CD4-positive, alpha-beta T cell (primary cell): ENCODE results near the gene DPEP3. TPM values are rescaled to one million over a fixed set of nuclear protein-coding genes. Genes with fewer than 3 reads are reported as not detected.
A peak's percentile ranks its signal among the peaks of the same experiment; 100 is the strongest.

Experiments
- ATAC-seq: fragments of 200-7000 bp; cut with Tn5 transposase; one replicate; pipeline ENCODE4 v1.10.0; 2022; ENCODE audit warnings: mild to moderate bottlenecking; ENCODE audit not compliant: poor library complexity
- CTCF ChIA-PET: fragments of 350-600 bp; sonication (Branson Sonifier 250); formaldehyde crosslinking; loops from one replicate; lab custom pipeline; 2021; ENCODE audit warnings: antibody characterized with exemption, inconsistent platforms; lab: Charles Lee
- POLR2A ChIA-PET: fragments of 350-600 bp; sonication (Branson Sonifier 250); formaldehyde crosslinking; loops from one replicate; lab custom pipeline; 2021; ENCODE audit warnings: antibody characterized with exemption, inconsistent platforms; lab: Charles Lee
- DNase-seq, 14 experiments: peaks; one replicate each; pipeline ENCODE4 v3.0.0-alpha.2; 2013 to 2020; ENCODE audit warnings: mixed read lengths in 2 of 14
- H3K27ac ChIP-seq, 2 donors: one replicate each; pipeline versions ENCODE4 v1.5.1 to v1.7.0; 2013; ENCODE audit warnings: low read length in 2 of 2, low read depth in 1 of 2, mild to moderate bottlenecking in 1 of 2
- H3K27me3 ChIP-seq, 2 experiments: 1 replicate in 1 of 2; 2 replicates in 1 of 2; pipeline versions ENCODE4 v1.6.1 to v1.7.0; 2013; ENCODE audit warnings: low read length in 2 of 2, control low read depth in 1 of 2, mild to moderate bottlenecking in 1 of 2, moderate library complexity in 1 of 2; ENCODE audit not compliant: insufficient read depth in 2 of 2, control insufficient read depth in 1 of 2
- H3K36me3 ChIP-seq: one replicate; pipeline ENCODE4 v1.6.1; 2013; ENCODE audit warnings: low read length, control low read depth; ENCODE audit not compliant: insufficient read depth
- H3K4me1 ChIP-seq: one replicate; pipeline ENCODE4 v1.6.1; 2013; ENCODE audit warnings: low read length, control low read depth; ENCODE audit not compliant: insufficient read depth
- H3K4me3 ChIP-seq: one replicate; pipeline ENCODE4 v1.5.1; 2013; ENCODE audit warnings: mild to moderate bottlenecking, low read length, moderate library complexity
- H3K9me3 ChIP-seq, 2 experiments: 1 replicate in 1 of 2; 2 replicates in 1 of 2; pipeline versions ENCODE4 v1.6.1 to v1.7.0; 2013; ENCODE audit warnings: low read length in 2 of 2, mild to moderate bottlenecking in 2 of 2, control low read depth in 1 of 2, moderate library complexity in 1 of 2; ENCODE audit not compliant: control insufficient read depth in 1 of 2, insufficient read depth in 1 of 2
- H3K27ac Mint-ChIP-seq: one replicate; pipeline ENCODE4 v1.8.0; 2020; ENCODE audit warnings: mixed read lengths
- H3K27me3 Mint-ChIP-seq: one replicate; pipeline ENCODE4 v1.8.0; 2021; ENCODE audit warnings: mixed read lengths
- H3K36me3 Mint-ChIP-seq: one replicate; pipeline ENCODE4 v1.8.0; 2021; ENCODE audit warnings: low read depth, mixed read lengths
- H3K4me1 Mint-ChIP-seq: one replicate; pipeline ENCODE4 v1.8.0; 2021; ENCODE audit warnings: low read depth, mixed read lengths
- H3K4me3 Mint-ChIP-seq: one replicate; pipeline ENCODE4 v1.8.0; 2020; ENCODE audit warnings: mild to moderate bottlenecking, mixed read lengths
- H3K9me3 Mint-ChIP-seq: one replicate; pipeline ENCODE4 v1.8.0; 2020; ENCODE audit warnings: mixed read lengths
- CTCF ChIP-seq: fragments of 200-600 bp; IDR thresholded peaks from one replicate; pipeline ENCODE4 v1.8.0; 2022; ENCODE audit warnings: antibody characterized with exemption, mild to moderate bottlenecking
- intact Hi-C, 2 experiments: fragments of 100-400 bp; cut with DNase I in 1 of 2; cut with micrococcal nuclease in 1 of 2; formaldehyde crosslinking; loops; one replicate each; pipeline versions ENCODE4 v1.15.1 to v1.9.0; 2023 to 2025; cut with DNase I, micrococcal nuclease
- total RNA-seq, 174 experiments: library from RNA in 2 of 174; stranded (reverse) in 2 of 174; gene quantifications; one replicate each; pipeline ENCODE4 v1.2.3 and lab custom pipeline; 2021 to 2026

Gene DPEP3
- total RNA-seq, 2 experiments from 2014 or later, result 0.53 to 0.63 TPM

GRCh38 chr16:68005786-68006286, 25.5 kb upstream of the DPEP3 start:
- Mint-ChIP-seq H3K27me3 (no peaks in the 10 kb centered on the region), H3K27ac (peak overlapping the region; percentile 97), H3K9me3 (no peaks in the 10 kb centered on the region), H3K36me3 (no peaks in the 10 kb centered on the region), H3K4me3 (peak overlapping the region; percentile 74), H3K4me1 (peaks cover 48% of the 10 kb centered on the region)
- intact Hi-C loops, result no loop called here
- peaks cover 49% of the 10 kb centered on the region for H3K4me1 ChIP-seq
- H3K27ac ChIP-seq, result peak overlapping the region; percentile 62 to 84
- H3K27me3 ChIP-seq, result no peaks in the 10 kb centered on the region
- H3K9me3 ChIP-seq, result no peaks in the 10 kb centered on the region
- no peaks in the 10 kb centered on the region for H3K36me3 ChIP-seq
- H3K4me3 ChIP-seq, result no peak overlapping the region
- TF ChIP-seq CTCF, result no peak
- DNase-seq (peak; percentile 35 to 82 (median 61)), ATAC-seq (peak; percentile 96)
- POLR2A ChIA-PET, result interaction anchor here (0.5 to 3.5 kb wide), 22 partner anchors 8 to 1176 kb away, joined by 3 to 52 read pairs (median 4); partner anchors contain the start of genes DDX28, DPEP2NB, DUS2 and GFOD2
- CTCF ChIA-PET, result interaction anchor here (0.7 to 1.0 kb wide), 2 partner anchors 64 to 189 kb away, joined by 3 read pairs; no protein-coding TSS in a partner anchor

GRCh38 chr16:68005211-68005610, 24.9 kb upstream of the DPEP3 start:
- intact Hi-C loops, result no loop called here
- H3K36me3 ChIP-seq, result no peaks in the 10 kb centered on the region
- no peaks in the 10 kb centered on the region for H3K27me3 Mint-ChIP-seq
- peak overlapping the region; percentile 97 for H3K27ac Mint-ChIP-seq
- CTCF ChIA-PET, result no interaction called here
- ATAC-seq (no peak), DNase-seq (no peak)
- H3K9me3 Mint-ChIP-seq, result no peaks in the 10 kb centered on the region
- H3K4me3 Mint-ChIP-seq, result peak overlapping the region; percentile 11
- no peaks in the 10 kb centered on the region for H3K27me3 ChIP-seq
- H3K9me3 ChIP-seq, result no peaks in the 10 kb centered on the region
- H3K27ac ChIP-seq, result peak overlapping the region; percentile 62 to 84
- H3K4me3 ChIP-seq, result no peak overlapping the region
- H3K36me3 Mint-ChIP-seq, result no peaks in the 10 kb centered on the region
- TF ChIP-seq CTCF, result no peak
- POLR2A ChIA-PET, result interaction anchor here (0.5 to 3.5 kb wide), 22 partner anchors 8 to 1175 kb away, joined by 3 to 52 read pairs (median 4); partner anchors contain the start of genes DDX28, DPEP2NB, DUS2 and GFOD2
- H3K4me1 Mint-ChIP-seq, result peaks cover 48% of the 10 kb centered on the region
- H3K4me1 ChIP-seq, result peaks cover 54% of the 10 kb centered on the region

- Histone ChIP-seq H3K9me3 (peaks cover 0 to 6% of the 10 kb centered on the region in 2 experiments), H3K4me1 (peaks cover 71% of the 10 kb centered on the region), H3K27me3 (no peaks in the 10 kb centered on the region), H3K4me3 (no peak overlapping the region), H3K27ac (no peak overlapping the region), H3K36me3 (no peaks in the 10 kb centered on the region)
- POLR2A ChIA-PET, result interaction anchor here (1.1 to 1.5 kb wide), 3 partner anchors 14 to 110 kb away, joined by 3 to 5 read pairs (median 4); partner anchors contain the start of genes DDX28, DUS2 and PSKH1
- H3K27ac Mint-ChIP-seq, result peak overlapping the region; percentile 93
- TF ChIP-seq CTCF, result no peak
- DNase-seq (no peak), ATAC-seq (no peak)
- peak overlapping the region; percentile 35 for H3K4me3 Mint-ChIP-seq
- intact Hi-C loops, result no loop called here
- CTCF ChIA-PET, result interaction anchor here (0.6 to 1.7 kb wide), 3 partner anchors 17 to 203 kb away, joined by 3 to 4 read pairs (median 3); no protein-coding TSS in a partner anchor
- peaks cover 11% of the 10 kb centered on the region for H3K36me3 Mint-ChIP-seq
- H3K27me3 Mint-ChIP-seq, result no peaks in the 10 kb centered on the region
- peaks cover 59% of the 10 kb centered on the region for H3K4me1 Mint-ChIP-seq
- H3K9me3 Mint-ChIP-seq, result no peaks in the 10 kb centered on the region
Observed at GRCh38 chr16:68003031-68003430, 22.7 kb upstream of the DPEP3 start.
